ENCODE measurements around the gene ASB3. TPM values are rescaled to one million over a fixed set of nuclear protein-coding genes. Genes with fewer than 3 reads are reported as not detected.

Gene ASB3
- total RNA-seq, 1 donor from 2014 or later: 47.7 TPM

DNA sequence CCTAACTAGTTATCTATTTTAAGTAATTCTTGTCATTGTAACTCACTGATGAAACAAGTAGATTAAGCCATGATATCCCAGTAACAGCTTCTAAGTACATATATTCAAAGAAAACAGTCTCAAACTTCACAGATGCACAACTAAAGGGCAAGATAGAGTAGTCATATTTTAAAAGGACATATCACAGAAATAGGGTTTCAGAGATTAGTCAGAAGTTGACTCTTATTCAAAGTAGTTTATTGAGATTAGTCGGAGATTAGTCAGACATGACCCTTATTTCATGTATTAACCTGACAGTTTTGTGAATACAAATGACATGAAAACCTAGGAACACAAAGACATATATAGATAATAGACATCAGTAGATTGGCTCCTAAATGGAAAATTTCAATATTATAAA lies 35.0 kb downstream of the ASB3 start:
- no peaks in the 10 kb centered on the region for H3K9me3 Mint-ChIP-seq

DNA sequence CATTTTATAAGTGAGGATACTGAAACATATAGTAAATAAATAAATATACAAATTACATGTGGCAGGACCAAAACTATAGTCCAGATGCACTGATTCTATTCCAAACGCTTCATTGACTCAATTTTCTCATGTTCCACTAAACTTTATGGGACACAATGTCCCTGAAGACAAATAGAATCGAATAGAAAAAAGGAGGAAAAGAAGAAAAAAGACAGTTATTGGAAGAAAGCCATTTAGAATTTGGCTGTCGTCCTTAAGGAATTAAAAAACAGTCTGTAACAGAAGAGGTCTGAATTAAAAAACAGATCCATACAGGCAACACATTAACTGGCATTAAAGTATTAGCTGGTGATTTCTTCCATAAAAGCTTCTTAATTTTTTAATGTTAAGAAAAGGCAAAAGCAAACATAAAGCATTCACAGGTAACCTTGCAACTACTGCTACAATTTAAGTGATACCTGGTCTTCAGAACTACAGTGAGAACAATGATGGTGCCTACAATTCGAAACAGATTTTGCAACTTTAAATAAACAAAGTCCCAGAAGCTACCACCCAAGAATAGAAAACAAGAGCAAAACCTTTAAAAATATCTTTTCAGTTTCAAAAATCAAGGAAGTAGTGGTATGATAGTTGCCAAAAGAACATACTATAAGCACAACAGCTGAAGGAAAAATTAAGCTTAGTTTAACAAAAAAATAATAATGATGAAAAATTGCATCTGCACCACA lies 36.5 kb downstream of the ASB3 start:
- H3K4me3 Mint-ChIP-seq: no peak overlapping the region
- no peaks in the 10 kb centered on the region for H3K9me3 Mint-ChIP-seq
- H3K36me3 Mint-ChIP-seq: peaks cover 29% of the 10 kb centered on the region
- H3K4me1 Mint-ChIP-seq (ENCODE audit: unreplicated experiment): no peaks in the 10 kb centered on the region
- no peak for DNase-seq (ENCODE audit: extremely low spot score, unreplicated experiment)
- TF ChIP-seq, protein P1, sequence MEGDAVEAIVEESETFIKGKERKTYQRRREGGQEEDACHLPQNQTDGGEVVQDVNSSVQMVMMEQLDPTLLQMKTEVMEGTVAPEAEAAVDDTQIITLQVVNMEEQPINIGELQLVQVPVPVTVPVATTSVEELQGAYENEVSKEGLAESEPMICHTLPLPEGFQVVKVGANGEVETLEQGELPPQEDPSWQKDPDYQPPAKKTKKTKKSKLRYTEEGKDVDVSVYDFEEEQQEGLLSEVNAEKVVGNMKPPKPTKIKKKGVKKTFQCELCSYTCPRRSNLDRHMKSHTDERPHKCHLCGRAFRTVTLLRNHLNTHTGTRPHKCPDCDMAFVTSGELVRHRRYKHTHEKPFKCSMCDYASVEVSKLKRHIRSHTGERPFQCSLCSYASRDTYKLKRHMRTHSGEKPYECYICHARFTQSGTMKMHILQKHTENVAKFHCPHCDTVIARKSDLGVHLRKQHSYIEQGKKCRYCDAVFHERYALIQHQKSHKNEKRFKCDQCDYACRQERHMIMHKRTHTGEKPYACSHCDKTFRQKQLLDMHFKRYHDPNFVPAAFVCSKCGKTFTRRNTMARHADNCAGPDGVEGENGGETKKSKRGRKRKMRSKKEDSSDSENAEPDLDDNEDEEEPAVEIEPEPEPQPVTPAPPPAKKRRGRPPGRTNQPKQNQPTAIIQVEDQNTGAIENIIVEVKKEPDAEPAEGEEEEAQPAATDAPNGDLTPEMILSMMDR (conservative IDR thresholded peaks at IDR 0.05): no peak
- no peak overlapping the region for H3K27ac Mint-ChIP-seq
- no peaks in the 10 kb centered on the region for H3K27me3 Mint-ChIP-seq

More for the DNA sequence above, 35.0 kb downstream of the ASB3 start:
- H3K36me3 Mint-ChIP-seq: peaks cover 26% of the 10 kb centered on the region
- TF ChIP-seq, protein P1 (conservative IDR thresholded peaks at IDR 0.05): no peak
- no peak overlapping the region for H3K27ac Mint-ChIP-seq
- no peaks in the 10 kb centered on the region for H3K27me3 Mint-ChIP-seq
- no peaks in the 10 kb centered on the region for H3K4me1 Mint-ChIP-seq (ENCODE audit: unreplicated experiment)
- H3K4me3 Mint-ChIP-seq: no peak overlapping the region
- DNase-seq (ENCODE audit: extremely low spot score, unreplicated experiment): no peak

DNA sequence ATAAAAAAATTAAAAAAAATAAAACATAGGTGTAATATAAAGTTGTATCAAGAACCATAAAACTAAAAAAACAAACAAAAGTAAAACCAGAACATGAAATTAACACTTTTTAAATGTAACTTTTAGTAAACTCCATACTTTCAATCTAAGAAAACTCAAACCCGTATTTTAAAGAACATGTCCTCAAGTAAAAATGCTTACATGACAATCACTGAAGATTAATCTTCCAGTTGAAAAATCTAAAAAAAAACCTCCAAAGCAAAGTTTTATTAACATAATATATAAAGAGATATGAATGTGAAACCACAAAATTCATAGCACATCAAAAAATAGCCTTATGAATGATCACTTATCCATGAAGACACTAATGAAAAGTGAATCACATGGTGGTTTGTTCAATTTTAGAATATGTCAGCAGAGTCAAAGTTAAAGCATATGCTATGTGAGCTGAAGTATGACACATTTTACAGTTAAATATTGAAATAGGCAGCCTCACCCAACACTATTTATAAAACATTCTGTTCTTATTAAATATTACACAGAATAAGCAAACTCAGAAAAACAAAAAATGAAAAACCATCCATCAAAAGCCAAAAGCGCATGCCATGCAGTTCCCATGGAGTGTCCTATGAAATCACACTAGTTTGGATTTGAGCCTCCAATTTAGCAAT lies 42.2 kb downstream of the ASB3 start:
- Mint-ChIP-seq H3K36me3 (peaks cover 37% of the 10 kb centered on the region), H3K9me3 (no peaks in the 10 kb centered on the region), H3K27ac (no peak overlapping the region), H3K4me3 (no peak overlapping the region), H3K27me3 (no peaks in the 10 kb centered on the region), H3K4me1 (ENCODE audit: unreplicated experiment) (no peaks in the 10 kb centered on the region)
- TF ChIP-seq, protein P1 (conservative IDR thresholded peaks at IDR 0.05): no peak
- DNase-seq (ENCODE audit: extremely low spot score, unreplicated experiment): no peak

DNA sequence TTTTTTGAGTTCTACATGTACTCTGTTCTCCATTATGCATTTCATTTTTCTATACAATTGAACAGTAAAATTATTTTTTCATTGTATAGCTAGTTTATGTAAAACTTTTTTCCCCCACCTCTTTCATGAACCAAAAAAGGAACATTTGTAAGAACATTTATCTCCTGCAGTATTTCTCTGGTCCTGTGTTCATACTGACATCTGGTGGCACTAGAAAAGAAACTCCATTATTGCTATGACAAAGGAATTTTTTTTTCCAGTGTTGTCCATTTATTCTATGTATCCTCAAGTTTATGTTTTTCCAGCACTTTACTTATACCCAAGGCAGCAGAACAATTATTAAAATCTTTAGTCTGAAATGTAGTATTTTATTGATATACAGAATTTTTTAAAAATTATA lies 46.6 kb downstream of the ASB3 start:
- Mint-ChIP-seq H3K27ac (no peak overlapping the region), H3K9me3 (no peaks in the 10 kb centered on the region), H3K4me1 (ENCODE audit: unreplicated experiment) (no peaks in the 10 kb centered on the region), H3K4me3 (no peak overlapping the region), H3K36me3 (peaks cover 20% of the 10 kb centered on the region), H3K27me3 (no peaks in the 10 kb centered on the region)
- TF ChIP-seq, protein P1 (conservative IDR thresholded peaks at IDR 0.05): peak; percentile 69
- DNase-seq (ENCODE audit: extremely low spot score, unreplicated experiment): no peak

DNA sequence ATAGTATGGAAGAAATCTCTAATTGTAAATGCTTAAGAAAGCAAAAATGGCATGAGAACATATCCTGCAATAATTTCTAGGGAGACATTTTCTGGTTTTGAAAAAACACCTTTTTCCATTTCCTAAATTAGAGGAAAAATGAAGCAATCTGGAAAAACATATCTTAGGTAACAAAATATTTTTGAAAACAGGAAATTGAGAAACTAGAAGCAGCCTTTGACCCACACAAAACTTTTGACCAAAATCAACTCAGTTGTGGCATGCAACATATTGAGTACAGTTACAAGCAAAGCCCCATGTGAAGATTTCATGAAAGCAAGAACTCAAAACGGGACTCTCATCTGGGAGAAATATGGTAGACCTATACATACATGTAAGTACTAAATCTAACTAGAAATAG lies 47.7 kb downstream of the ASB3 start:
- Mint-ChIP-seq H3K4me1 (ENCODE audit: unreplicated experiment) (no peaks in the 10 kb centered on the region), H3K9me3 (peaks cover 6% of the 10 kb centered on the region), H3K27me3 (no peaks in the 10 kb centered on the region), H3K27ac (no peak overlapping the region), H3K36me3 (peaks cover 28% of the 10 kb centered on the region), H3K4me3 (no peak overlapping the region)
- TF ChIP-seq, protein P1 (conservative IDR thresholded peaks at IDR 0.05): no peak
- no peak for DNase-seq (ENCODE audit: extremely low spot score, unreplicated experiment)

All from type B pancreatic cell (in vitro differentiated cells).